H9 (cell line): ENCODE results near the gene TBC1D25. TPM values are rescaled to one million over a fixed set of nuclear protein-coding genes. Genes with fewer than 3 reads are reported as not detected.

ENCODE experiments used
- DNase-seq: peaks from one replicate; pipeline ENCODE4 v3.0.0-alpha.2; 2017
- H2AFZ ChIP-seq: one replicate; pipeline ENCODE4 v1.6.1; 2013; ENCODE audit warnings: mild to moderate bottlenecking, low read length, control low read depth, moderate library complexity
- H2AK5ac ChIP-seq: 2 replicates; pipeline ENCODE4 v1.6.1; 2013; ENCODE audit warnings: low read length, control low read depth, mixed read lengths; ENCODE audit not compliant: insufficient read length
- H2BK120ac ChIP-seq: one replicate; pipeline ENCODE4 v1.6.1; 2013; ENCODE audit warnings: low read depth, mild to moderate bottlenecking, low read length, control low read depth, inconsistent platforms; ENCODE audit not compliant: poor library complexity, severe bottlenecking
- H2BK12ac ChIP-seq: 2 replicates; pipeline ENCODE4 v1.6.1; 2013; ENCODE audit warnings: low read length, control low read depth, mixed read lengths, low read depth; ENCODE audit not compliant: insufficient read length
- H2BK15ac ChIP-seq: 2 replicates; pipeline ENCODE4 v1.6.1; 2013; ENCODE audit warnings: low read depth, low read length, control low read depth
- H2BK20ac ChIP-seq: one replicate; pipeline ENCODE4 v1.6.1; 2013; ENCODE audit warnings: low read depth, mild to moderate bottlenecking, low read length, control low read depth, inconsistent platforms; ENCODE audit not compliant: poor library complexity, severe bottlenecking
- H2BK5ac ChIP-seq: 2 replicates; pipeline ENCODE4 v1.6.1; 2013; ENCODE audit warnings: low read length, control low read depth, mixed read lengths; ENCODE audit not compliant: insufficient read length
- H3K14ac ChIP-seq: 2 replicates; pipeline ENCODE4 v1.6.1; 2013; ENCODE audit warnings: low read length, control low read depth; ENCODE audit not compliant: insufficient read depth
- H3K18ac ChIP-seq: 2 replicates; pipeline ENCODE4 v1.6.1; 2013; ENCODE audit warnings: low read depth, mild to moderate bottlenecking, mixed read lengths, low read length, control low read depth; ENCODE audit not compliant: insufficient read length
- H3K23ac ChIP-seq: 2 replicates; pipeline ENCODE4 v1.6.1; 2013; ENCODE audit warnings: low read length, control low read depth, mixed read lengths, low read depth; ENCODE audit not compliant: insufficient read length
- H3K23me2 ChIP-seq: 2 replicates; pipeline ENCODE4 v1.6.1; 2013; ENCODE audit warnings: low read depth, mild to moderate bottlenecking, mixed read lengths, low read length, control low read depth; ENCODE audit not compliant: insufficient read length, poor library complexity, severe bottlenecking
- H3K27ac ChIP-seq: 2 replicates; pipeline ENCODE4 v1.5.1; 2013; ENCODE audit warnings: low read length, control low read depth, mixed read lengths, low read depth; ENCODE audit not compliant: insufficient read length
- H3K27me3 ChIP-seq: 2 replicates; pipeline ENCODE4 v1.6.1; 2013; ENCODE audit warnings: low read length, control low read depth, inconsistent platforms; ENCODE audit not compliant: insufficient read depth
- H3K4ac ChIP-seq: 2 replicates; pipeline ENCODE4 v1.6.1; 2013; ENCODE audit warnings: low read depth, mild to moderate bottlenecking, control low read depth, inconsistent platforms, low read length, moderate library complexity
- H3K4me1 ChIP-seq: 2 replicates; pipeline ENCODE4 v1.6.1; 2013; ENCODE audit warnings: low read length, control low read depth, inconsistent platforms; ENCODE audit not compliant: insufficient read depth
- H3K4me2 ChIP-seq: 2 replicates; pipeline ENCODE4 v1.6.1; 2013; ENCODE audit warnings: low read length, control low read depth, mixed read lengths; ENCODE audit not compliant: insufficient read length, insufficient read depth
- H3K56ac ChIP-seq: 2 replicates; pipeline ENCODE4 v1.6.1; 2013; ENCODE audit warnings: low read depth, mild to moderate bottlenecking, mixed read lengths, low read length, control low read depth; ENCODE audit not compliant: insufficient read length
- H3K79me1 ChIP-seq: 2 replicates; pipeline ENCODE4 v1.6.1; 2013; ENCODE audit warnings: low read depth, mild to moderate bottlenecking, moderate library complexity, low read length, control low read depth, inconsistent platforms; ENCODE audit not compliant: insufficient read depth, poor library complexity, severe bottlenecking
- H3K79me2 ChIP-seq: 2 replicates; pipeline ENCODE4 v1.6.1; 2013; ENCODE audit warnings: low read length, control low read depth, inconsistent platforms; ENCODE audit not compliant: insufficient read depth
- H3K9ac ChIP-seq: 2 replicates; pipeline ENCODE4 v1.6.1; 2013; ENCODE audit warnings: low read length, control low read depth, mixed read lengths; ENCODE audit not compliant: insufficient read length; ENCODE audit errors: extremely low read depth
- H3K9me3 ChIP-seq: one replicate; pipeline ENCODE4 v1.6.1; 2013; ENCODE audit warnings: low read depth, low read length, inconsistent platforms; ENCODE audit not compliant: control insufficient read depth
- H3T11ph ChIP-seq: one replicate; pipeline ENCODE4 v1.6.1; 2013; ENCODE audit warnings: mild to moderate bottlenecking, low read length, control low read depth, inconsistent platforms
- H4K20me1 ChIP-seq: one replicate; pipeline ENCODE4 v1.6.1; 2013; ENCODE audit not compliant: control insufficient read depth, insufficient read length, insufficient read depth
- H4K5ac ChIP-seq: 2 replicates; pipeline ENCODE4 v1.6.1; 2013; ENCODE audit warnings: low read depth, mild to moderate bottlenecking, mixed read lengths, low read length, control low read depth; ENCODE audit not compliant: insufficient read length
- H4K8ac ChIP-seq: replicated peaks from 2 replicates; pipeline ENCODE4 v1.6.1; 2013; ENCODE audit warnings: low read length, control low read depth, mixed read lengths, low read depth; ENCODE audit not compliant: insufficient read length
- H4K91ac ChIP-seq: 2 replicates; pipeline ENCODE4 v1.6.1; 2013; ENCODE audit warnings: low read depth, mild to moderate bottlenecking, moderate library complexity, mixed read lengths, low read length, control low read depth; ENCODE audit not compliant: insufficient read length
- H3K27ac Mint-ChIP-seq, 3 experiments: 2 replicates in 2 of 3; 3 replicates in 1 of 3; pipeline ENCODE4 v1.8.0; 2020 to 2021; ENCODE audit warnings: mixed read lengths in 3 of 3, mild to moderate bottlenecking in 1 of 3, moderate library complexity in 1 of 3
- H3K27me3 Mint-ChIP-seq: 2 replicates; pipeline ENCODE4 v1.8.0; 2021; ENCODE audit warnings: low read depth, mild to moderate bottlenecking, moderate library complexity, mixed read lengths
- H3K36me3 Mint-ChIP-seq, 3 experiments: 2 replicates in 2 of 3; 3 replicates in 1 of 3; pipeline ENCODE4 v1.8.0; 2020 to 2021; ENCODE audit warnings: low read depth in 3 of 3, mixed read lengths in 3 of 3; ENCODE audit not compliant: insufficient read depth in 1 of 3
- H3K4me1 Mint-ChIP-seq, 2 experiments: 2 replicates each; pipeline ENCODE4 v1.8.0; 2020; ENCODE audit warnings: mixed read lengths in 2 of 2
- H3K4me3 Mint-ChIP-seq, 2 experiments: 2 replicates in 1 of 2; 3 replicates in 1 of 2; pipeline ENCODE4 v1.8.0; 2020 to 2021; ENCODE audit warnings: mild to moderate bottlenecking in 2 of 2, mixed read lengths in 2 of 2, moderate library complexity in 1 of 2
- H3K9me3 Mint-ChIP-seq, 2 experiments: 2 replicates in 1 of 2; 3 replicates in 1 of 2; pipeline ENCODE4 v1.8.0; 2020; ENCODE audit warnings: mild to moderate bottlenecking in 2 of 2, mixed read lengths in 2 of 2, moderate library complexity in 1 of 2
- WGBS: extraction: QIAGEN DNeasy Blood & Tissue Kit; methylation state at CpG from one replicate; pipeline ENCODE4 v1.1.7; 2013; ENCODE audit warnings: missing lambda C conversion rate, low lambda C conversion rate, mixed read lengths; ENCODE audit not compliant: insufficient read length; ENCODE audit errors: extremely low coverage; 5-methylcytosine and 5-hydroxymethylcytosine counted together
- total RNA-seq: library from RNA; stranded (reverse); gene quantifications from 2 replicates; pipeline ENCODE4 v1.2.1, GENCODE V29; 2021
- TF ChIP-seq, protein P1 (sequence below): fragments of 200-600 bp; sonication (generic); conservative IDR thresholded peaks from 3 replicates; pipeline ENCODE4 v1.8.0; 2021; ENCODE audit warnings: antibody characterized with exemption, mild to moderate bottlenecking

TBC1D25 gene
- total RNA-seq, 1 experiment from 2014 or later = 10.2 TPM

DNA sequence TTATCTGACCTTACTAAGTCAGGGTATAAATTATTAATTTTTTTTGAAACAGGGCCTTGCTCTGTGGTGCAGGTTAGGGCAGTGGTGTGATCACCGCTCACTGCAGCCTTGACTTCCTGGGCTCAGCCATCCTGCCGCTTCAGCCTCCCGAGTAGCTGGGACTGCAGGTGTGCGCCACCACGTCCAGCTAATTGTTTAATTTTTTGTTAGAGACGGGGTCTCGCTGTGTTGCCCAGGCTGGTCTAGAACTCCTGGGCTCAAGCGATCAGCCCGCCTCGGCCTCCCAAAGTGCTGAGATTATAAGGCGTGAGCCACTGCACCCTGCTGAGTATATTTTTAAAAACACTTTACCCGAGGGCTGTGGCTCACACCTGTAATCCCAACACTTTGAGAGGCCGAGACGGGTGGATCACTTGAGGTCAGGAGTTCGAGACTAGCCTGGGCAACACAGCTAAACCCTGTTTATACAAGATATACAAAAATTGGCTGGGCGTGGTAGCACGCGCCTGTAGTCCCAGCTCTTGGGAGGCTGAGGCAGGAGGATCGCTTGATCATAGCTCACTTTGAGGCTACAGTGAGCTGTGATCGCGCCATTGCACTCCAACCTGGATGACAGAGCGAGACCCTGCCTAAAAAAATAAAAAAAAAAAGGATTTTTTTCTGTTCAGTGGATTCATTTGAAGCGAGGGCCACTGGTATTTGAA lies 721 bp upstream of the TBC1D25 start:
- Mint-ChIP-seq H3K4me3 (peak overlapping the region; percentile 87 to 91; a peak in 4 of 5 replicates), H3K9me3 (peaks cover 63 to 82% of the 10 kb centered on the region in 2 experiments), H3K27me3 (no peaks in the 10 kb centered on the region), H3K27ac (no peak overlapping the region), H3K36me3 (peaks cover 1 to 31% (median 6%) of the 10 kb centered on the region in 3 experiments), H3K4me1 (peaks cover 5 to 6% of the 10 kb centered on the region in 2 experiments)
- Histone ChIP-seq H4K5ac (no peak overlapping the region), H3K14ac (no peak overlapping the region), H3K27ac (no peak overlapping the region), H3K4ac (no peak overlapping the region), H3K9ac (no peak overlapping the region), H3K9me3 (peaks cover 19% of the 10 kb centered on the region), H3K23me2 (no peaks in the 10 kb centered on the region), H3K27me3 (no peaks in the 10 kb centered on the region), H3K18ac (no peak overlapping the region), H4K8ac (no peak overlapping the region), H4K91ac (no peak overlapping the region), H3K4me2 (no peak overlapping the region), H3K4me1 (no peaks in the 10 kb centered on the region), H3K79me1 (no peaks in the 10 kb centered on the region), H2BK5ac (no peak overlapping the region), H2BK15ac (no peak overlapping the region), H2AK5ac (no peak overlapping the region), H3K23ac (no peak overlapping the region), H3K79me2 (no peaks in the 10 kb centered on the region), H4K20me1 (no peaks in the 10 kb centered on the region), H2BK20ac (no peak overlapping the region), H3K56ac (no peak overlapping the region), H3T11ph (no peak overlapping the region), H2BK12ac (no peak overlapping the region), H2AFZ (no peak overlapping the region), H2BK120ac (no peak overlapping the region)
- no CpG with 5 or more reads among the region's 23 CpGs for WGBS
- TF ChIP-seq, protein P1, sequence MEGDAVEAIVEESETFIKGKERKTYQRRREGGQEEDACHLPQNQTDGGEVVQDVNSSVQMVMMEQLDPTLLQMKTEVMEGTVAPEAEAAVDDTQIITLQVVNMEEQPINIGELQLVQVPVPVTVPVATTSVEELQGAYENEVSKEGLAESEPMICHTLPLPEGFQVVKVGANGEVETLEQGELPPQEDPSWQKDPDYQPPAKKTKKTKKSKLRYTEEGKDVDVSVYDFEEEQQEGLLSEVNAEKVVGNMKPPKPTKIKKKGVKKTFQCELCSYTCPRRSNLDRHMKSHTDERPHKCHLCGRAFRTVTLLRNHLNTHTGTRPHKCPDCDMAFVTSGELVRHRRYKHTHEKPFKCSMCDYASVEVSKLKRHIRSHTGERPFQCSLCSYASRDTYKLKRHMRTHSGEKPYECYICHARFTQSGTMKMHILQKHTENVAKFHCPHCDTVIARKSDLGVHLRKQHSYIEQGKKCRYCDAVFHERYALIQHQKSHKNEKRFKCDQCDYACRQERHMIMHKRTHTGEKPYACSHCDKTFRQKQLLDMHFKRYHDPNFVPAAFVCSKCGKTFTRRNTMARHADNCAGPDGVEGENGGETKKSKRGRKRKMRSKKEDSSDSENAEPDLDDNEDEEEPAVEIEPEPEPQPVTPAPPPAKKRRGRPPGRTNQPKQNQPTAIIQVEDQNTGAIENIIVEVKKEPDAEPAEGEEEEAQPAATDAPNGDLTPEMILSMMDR = no peak
- DNase-seq = no peak
